H1 (cell line): Measurements from ENCODE around the gene ODAD3. TPM values are rescaled to one million over a fixed set of nuclear protein-coding genes. Genes with fewer than 3 reads are reported as not detected.

Experiments used
- CTCF ChIA-PET: fragments of 300-600 bp; sonication (Branson Sonifier 250); formaldehyde crosslinking; loops from one replicate; lab custom pipeline; 2021; ENCODE audit not compliant: partially characterized antibody; lab: Charles Lee
- POLR2A ChIA-PET: fragments of 300-600 bp; sonication (Branson Sonifier 250); formaldehyde crosslinking; loops from one replicate; lab custom pipeline; 2021; ENCODE audit warnings: inconsistent platforms; ENCODE audit not compliant: partially characterized antibody; lab: Charles Lee
- DNase-seq, 2 experiments: peaks; one replicate each; pipeline versions ENCODE4 v3.0.0 to v3.0.0-alpha.2; 2010 to 2022; ENCODE audit warnings: low spot score in 2 of 2, low read depth in 1 of 2, mixed read lengths in 1 of 2
- FAIRE-seq: peaks from 2 replicates; lab custom pipeline; 2011; peaks lifted over from hg19 to GRCh38; lab: Jason Lieb, UNC
- H2AFZ ChIP-seq: 2 replicates; pipeline ENCODE4 v1.8.1; 2012; ENCODE audit warnings: low read length, inconsistent platforms
- H2AK5ac ChIP-seq: 2 replicates; pipeline ENCODE4 v1.6.1; 2013; ENCODE audit warnings: low read depth, low read length
- H2BK120ac ChIP-seq: replicated peaks from 2 replicates; pipeline ENCODE3; 2013; ENCODE audit warnings: low read depth, low read length, inconsistent platforms
- H2BK12ac ChIP-seq: 2 replicates; pipeline ENCODE4 v1.6.1; 2013; ENCODE audit warnings: low read depth, low read length
- H2BK15ac ChIP-seq: 2 replicates; pipeline ENCODE4 v1.6.1; 2013; ENCODE audit warnings: low read length
- H2BK20ac ChIP-seq: 2 replicates; pipeline ENCODE4 v1.6.1; 2013; ENCODE audit warnings: low read length
- H2BK5ac ChIP-seq: 2 replicates; pipeline ENCODE4 v1.6.1; 2013; ENCODE audit warnings: low read depth, low read length
- H3K14ac ChIP-seq: 2 replicates; pipeline ENCODE4 v1.6.1; 2013; ENCODE audit warnings: inconsistent platforms; ENCODE audit not compliant: insufficient read length
- H3K18ac ChIP-seq: 2 replicates; pipeline ENCODE4 v1.6.1; 2013; ENCODE audit warnings: low read length; ENCODE audit errors: extremely low read depth
- H3K23ac ChIP-seq: 2 replicates; pipeline ENCODE4 v1.6.1; 2013; ENCODE audit warnings: inconsistent platforms; ENCODE audit not compliant: insufficient read length
- H3K23me2 ChIP-seq: 2 replicates; pipeline ENCODE4 v1.6.1; 2013; ENCODE audit warnings: low read depth, low read length
- H3K27ac ChIP-seq: 2 replicates; pipeline ENCODE4 v1.6.1; 2011; ENCODE audit warnings: low read depth, low read length, inconsistent platforms
- H3K27me3 ChIP-seq, 4 experiments: replicated peaks in 1 of 4; 1 replicate in 1 of 4; 2 replicates in 3 of 4; pipeline versions ENCODE4 v1.6.1 to v1.8.1; 2011 to 2013; ENCODE audit warnings: low read length in 3 of 4, mild to moderate bottlenecking in 3 of 4, inconsistent platforms in 2 of 4, mixed read lengths in 2 of 4, moderate library complexity in 1 of 4; ENCODE audit not compliant: control insufficient read depth in 3 of 4, insufficient read depth in 3 of 4; ENCODE audit errors: extremely low read depth in 1 of 4
- H3K36me3 ChIP-seq, 4 experiments: 2 replicates each; pipeline versions ENCODE4 v1.6.1 to v1.8.1; 2011 to 2013; ENCODE audit warnings: mild to moderate bottlenecking in 4 of 4, low read length in 3 of 4, moderate library complexity in 2 of 4, control low read depth in 1 of 4, inconsistent platforms in 1 of 4; ENCODE audit not compliant: insufficient read depth in 4 of 4, control insufficient read depth in 2 of 4
- H3K4ac ChIP-seq: replicated peaks from 2 replicates; pipeline ENCODE3; 2013; ENCODE audit warnings: low read length, low read depth, mixed read lengths, inconsistent platforms; ENCODE audit not compliant: insufficient read length
- H3K4me1 ChIP-seq, 4 experiments: replicated peaks in 1 of 4; 1 replicate in 1 of 4; 2 replicates in 3 of 4; pipeline versions ENCODE4 v1.6.1 to v1.8.1; 2011 to 2013; ENCODE audit warnings: low read length in 3 of 4, inconsistent platforms in 2 of 4, mixed read lengths in 1 of 4; ENCODE audit not compliant: insufficient read depth in 4 of 4, control insufficient read depth in 3 of 4
- H3K4me2 ChIP-seq, 2 experiments: 2 replicates each; pipeline versions ENCODE4 v1.6.1 to v1.8.1; 2011 to 2013; ENCODE audit warnings: low read depth in 2 of 2, low read length in 2 of 2, control low read depth in 1 of 2, inconsistent platforms in 1 of 2, mild to moderate bottlenecking in 1 of 2; ENCODE audit not compliant: insufficient read depth in 1 of 2
- H3K4me3 ChIP-seq, 4 experiments: fragments of 200-600, 300-600 bp in 1 of 4; sonication (generic), shearing (Covaris generic), sonication (Bioruptor Twin) in 1 of 4; 2 replicates each; pipeline versions ENCODE4 v1.5.1 to v1.8.1; 2011 to 2016; ENCODE audit warnings: low read length in 4 of 4, low read depth in 3 of 4, control low read depth in 2 of 4, inconsistent platforms in 2 of 4, mild to moderate bottlenecking in 2 of 4, mixed read lengths in 1 of 4, moderate library complexity in 1 of 4; ENCODE audit not compliant: insufficient read depth in 2 of 4; ENCODE audit errors: extremely low read depth in 1 of 4
- H3K56ac ChIP-seq: replicated peaks from 2 replicates; pipeline ENCODE3; 2013; ENCODE audit warnings: low read depth, mild to moderate bottlenecking, mixed read lengths, low read length, inconsistent platforms; ENCODE audit not compliant: insufficient read length
- H3K79me1 ChIP-seq: 2 replicates; pipeline ENCODE4 v1.6.1; 2013; ENCODE audit warnings: low read depth, low read length, control low read depth
- H3K79me2 ChIP-seq, 2 experiments: 2 replicates each; pipeline versions ENCODE4 v1.6.1 to v1.8.1; 2012 to 2013; ENCODE audit warnings: low read length in 2 of 2, mild to moderate bottlenecking in 2 of 2, inconsistent platforms in 1 of 2; ENCODE audit not compliant: insufficient read depth in 2 of 2, control insufficient read depth in 1 of 2
- H3K9ac ChIP-seq, 4 experiments: replicated peaks in 1 of 4; 1 replicate in 1 of 4; 2 replicates in 3 of 4; pipeline versions ENCODE4 v1.6.1 to v1.8.1; 2011 to 2013; ENCODE audit warnings: low read depth in 3 of 4, low read length in 3 of 4, control low read depth in 2 of 4, mild to moderate bottlenecking in 2 of 4, moderate library complexity in 2 of 4, inconsistent platforms in 1 of 4; ENCODE audit errors: extremely low read depth in 1 of 4
- H3K9me3 ChIP-seq, 2 experiments: 2 replicates each; pipeline versions ENCODE4 v1.6.1 to v1.8.1; 2012 to 2013; ENCODE audit warnings: mild to moderate bottlenecking in 2 of 2, moderate library complexity in 2 of 2, control low read depth in 1 of 2, inconsistent platforms in 1 of 2, low read depth in 1 of 2, low read length in 1 of 2, mixed read lengths in 1 of 2; ENCODE audit not compliant: insufficient read depth in 2 of 2
- H4K20me1 ChIP-seq, 2 experiments: replicated peaks in 1 of 2; 2 replicates each; pipeline versions ENCODE3 to v1.8.1; 2011 to 2013; ENCODE audit warnings: inconsistent platforms in 2 of 2, low read length in 2 of 2, mild to moderate bottlenecking in 1 of 2; ENCODE audit not compliant: insufficient read depth in 2 of 2, control insufficient read depth in 1 of 2
- H4K5ac ChIP-seq: 2 replicates; pipeline ENCODE4 v1.6.1; 2013; ENCODE audit warnings: low read length, low read depth, mixed read lengths, inconsistent platforms; ENCODE audit not compliant: insufficient read length
- H4K8ac ChIP-seq: 2 replicates; pipeline ENCODE4 v1.8.0; 2013; ENCODE audit warnings: mild to moderate bottlenecking, moderate library complexity, low read length, inconsistent platforms; ENCODE audit not compliant: insufficient read depth; ENCODE audit errors: extremely low read depth
- H4K91ac ChIP-seq: replicated peaks from 2 replicates; pipeline ENCODE3; 2013; ENCODE audit warnings: low read length, mixed read lengths, inconsistent platforms; ENCODE audit not compliant: insufficient read length
- ASH2L ChIP-seq: fragments of 200-600, 300-600 bp; sonication (generic); IDR thresholded peaks from one replicate; pipeline ENCODE4 v1.7.1; 2017; ENCODE audit warnings: low read length
- ATF3 ChIP-seq: IDR thresholded peaks from 2 replicates; pipeline ENCODE4 v1.6.1; 2011; ENCODE audit warnings: low read depth, mild to moderate bottlenecking, low read length; ENCODE audit not compliant: insufficient read depth
- BRCA1 ChIP-seq: IDR thresholded peaks from 2 replicates; pipeline ENCODE4 v1.6.1; 2012; ENCODE audit warnings: low read depth, low read length, improper control_type of control experiment
- CBX8 ChIP-seq: fragments of 300-800, 300-1000 bp; sonication (generic); IDR thresholded peaks from 2 replicates; pipeline ENCODE4 v1.7.1; 2016; ENCODE audit warnings: low read depth, low read length, borderline replicate concordance
- E2F6 ChIP-seq: IDR thresholded peaks from 2 replicates; pipeline ENCODE4 v1.6.1; 2012; ENCODE audit warnings: inconsistent platforms
- POLR2A ChIP-seq, 2 experiments: IDR thresholded peaks; 1 replicate in 1 of 2; 2 replicates in 1 of 2; pipeline ENCODE4 v1.6.1; 2011; ENCODE audit warnings: low read depth in 2 of 2, low read length in 2 of 2, mild to moderate bottlenecking in 2 of 2; ENCODE audit errors: control extremely low read depth in 1 of 2
- RXRA ChIP-seq: IDR thresholded peaks from 2 replicates; pipeline ENCODE4 v1.6.1; 2011; ENCODE audit warnings: low read depth, mild to moderate bottlenecking, low read length, moderate library complexity; ENCODE audit not compliant: insufficient read depth
- SIN3A ChIP-seq, 2 experiments: IDR thresholded peaks in 1 of 2; conservative IDR thresholded peaks in 1 of 2; 2 replicates each; pipeline ENCODE4 v1.6.1; 2011 to 2012; ENCODE audit warnings: low read length in 2 of 2, improper control_type of control experiment in 1 of 2, low read depth in 1 of 2, mild to moderate bottlenecking in 1 of 2
- SIX5 ChIP-seq: IDR thresholded peaks from 2 replicates; pipeline ENCODE4 v1.6.1; 2011; ENCODE audit warnings: mild to moderate bottlenecking, low read depth, low read length
- SP4 ChIP-seq: IDR thresholded peaks from 2 replicates; pipeline ENCODE4 v1.6.1; 2012; ENCODE audit warnings: low read length, inconsistent platforms
- TAF1 ChIP-seq: IDR thresholded peaks from 2 replicates; pipeline ENCODE4 v1.6.1; 2011; ENCODE audit warnings: mild to moderate bottlenecking, low read depth, low read length
- TEAD4 ChIP-seq: IDR thresholded peaks from 2 replicates; pipeline ENCODE4 v1.6.1; 2012; ENCODE audit warnings: low read depth, low read length, inconsistent platforms, mixed read lengths
- WGBS, 2 experiments: shearing (Covaris generic) in 1 of 2; methylation state at CpG; one replicate each; pipeline versions ENCODE4 v1.1.6 to v1.1.7; 2013 to 2015; ENCODE audit warnings: low lambda C conversion rate in 2 of 2, mixed read lengths in 2 of 2, inconsistent platforms in 1 of 2, low coverage in 1 of 2, missing lambda C conversion rate in 1 of 2; ENCODE audit not compliant: insufficient replicate concordance in 2 of 2, insufficient coverage in 1 of 2, insufficient read length in 1 of 2; ENCODE audit errors: extremely low coverage in 1 of 2, missing lambda C conversion rate in 1 of 2; 5-methylcytosine and 5-hydroxymethylcytosine counted together
- polyA plus RNA-seq, 7 experiments: library from polyadenylated mRNA; depleted of rRNA in 3 of 7; stranded (reverse) in 5 of 7; unstranded in 2 of 7; fragments of >200 nt in 5 of 7; fragments of 200-250 nt in 2 of 7; gene quantifications; 1 replicate in 5 of 7; 2 replicates in 1 of 7; 4 replicates in 1 of 7; pipeline versions ENCODE4 v1.2.1 to v1.2.3, GENCODE V29; 2011 to 2013; ENCODE audit warnings: missing spikeins in 2 of 7, mixed read lengths in 2 of 7
- total RNA-seq: library from RNA; stranded (reverse); fragmentation: NEBNext Ultra II Directional; extraction: Animal tissue kit (Norgen Biotek cat#: 25700); gene quantifications from 2 replicates; pipeline ENCODE4 v1.2.1, GENCODE V29; 2021

The ODAD3 gene
- total and polyA plus RNA-seq, 2 of the 8 experiments (the other 6 are each of a cell fraction or from before 2014, with no cell fraction given) = 2.1 to 2.2 TPM

GRCh38 chr19:11461453-11461852, 26.5 kb upstream of the ODAD3 start:
- H3K4me1 ChIP-seq = peaks cover 4 to 22% (median 11%) of the 10 kb centered on the region in 4 experiments
- H3K18ac ChIP-seq = no peak overlapping the region
- peaks cover 9% of the 10 kb centered on the region; the same call in 1 of the 2 replicates for H3K23me2 ChIP-seq
- no peak overlapping the region for H2BK15ac ChIP-seq
- POLR2A ChIA-PET = interaction anchor here (1.2 kb wide), 1 partner anchor 20 kb away, joined by 3 read pairs; the partner anchor contains the start of gene ELAVL3
- FAIRE-seq (no peak), DNase-seq (no peak)
- H3K9me3 ChIP-seq = no peaks in the 10 kb centered on the region
- peaks cover 0 to 9% of the 10 kb centered on the region in 2 experiments for H4K20me1 ChIP-seq
- no CpG with 5 or more reads among the region's 2 CpGs for WGBS, 2 experiments
- no peak overlapping the region for H3K27ac ChIP-seq
- no peak overlapping the region for H2BK12ac ChIP-seq
- no peak overlapping the region for H4K8ac ChIP-seq
- no peak overlapping the region for H3K4ac ChIP-seq
- no peaks in the 10 kb centered on the region for H3K36me3 ChIP-seq
- H4K5ac ChIP-seq = no peak overlapping the region
- no peak overlapping the region for H2BK5ac ChIP-seq
- H3K79me2 ChIP-seq = no peaks in the 10 kb centered on the region
- H2BK120ac ChIP-seq = no peak overlapping the region
- CTCF ChIA-PET = interaction anchor here (0.9 kb wide), 1 partner anchor 20 kb away, joined by 3 read pairs; no protein-coding TSS in a partner anchor
- no peaks in the 10 kb centered on the region for H3K27me3 ChIP-seq
- H2BK20ac ChIP-seq = no peak overlapping the region
- no peak overlapping the region for H3K4me3 ChIP-seq
- H3K56ac ChIP-seq = no peak overlapping the region
- no peak overlapping the region for H3K23ac ChIP-seq
- H3K4me2 ChIP-seq = no peak overlapping the region
- no peak overlapping the region for H2AFZ ChIP-seq
- no peak overlapping the region for H4K91ac ChIP-seq
- H3K9ac ChIP-seq = no peak overlapping the region
- no peak overlapping the region for H2AK5ac ChIP-seq
- no peak overlapping the region for H3K14ac ChIP-seq
- peaks cover 4% of the 10 kb centered on the region; the same call in 1 of the 2 replicates for H3K79me1 ChIP-seq
- no peak for TF ChIP-seq E2F6
- no peak for TF ChIP-seq SIN3A (conservative IDR thresholded peaks at IDR 0.05 in 1 of 2, IDR thresholded peaks at IDR 0.05 in 1 of 2; ENCODE audit: low read depth in 1 of 2, low read length in 2 of 2)
- no peak for TF ChIP-seq SP4
- TF ChIP-seq ATF3 = no peak
- no peak for TF ChIP-seq TAF1
- TF ChIP-seq CBX8 = no peak
- no peak for TF ChIP-seq TEAD4
- TF ChIP-seq POLR2A (IDR thresholded peaks at IDR 0.05; ENCODE audit: control extremely low read depth in 1 of 2, low read depth in 2 of 2, low read length in 2 of 2) = no peak
- TF ChIP-seq RXRA = no peak
- TF ChIP-seq BRCA1 = no peak
- TF ChIP-seq ASH2L = no peak
- TF ChIP-seq SIX5 = no peak
